Dendritic cell treated with granulocyte-macrophage colony-stimulating factor and Interleukin-4, amounts not matched to agents 40 ng/mL and 50 ng/mL, for 4 days (primary cell): ENCODE data around the gene NADK2.
"Not testable (repeated sequence)": the region's sequence is repeated elsewhere in the genome, so short reads cannot be mapped to it uniquely, and the experiment has no call there.

Experiments used
- H3K27ac Mint-ChIP-seq: one replicate; pipeline ENCODE4 v1.8.0; 2022; ENCODE audit warnings: mild to moderate bottlenecking, mixed read lengths
- H3K27me3 Mint-ChIP-seq: one replicate; pipeline ENCODE4 v1.8.0; 2022; ENCODE audit warnings: mild to moderate bottlenecking, mixed read lengths
- H3K36me3 Mint-ChIP-seq: one replicate; pipeline ENCODE4 v1.8.0; 2022; ENCODE audit warnings: low read depth, mixed read lengths
- H3K4me1 Mint-ChIP-seq: one replicate; pipeline ENCODE4 v1.8.0; 2022; ENCODE audit warnings: low read depth, mixed read lengths
- H3K4me3 Mint-ChIP-seq: one replicate; pipeline ENCODE4 v1.8.0; 2022; ENCODE audit warnings: mild to moderate bottlenecking, moderate library complexity, mixed read lengths
- H3K9me3 Mint-ChIP-seq: one replicate; pipeline ENCODE4 v1.8.0; 2022; ENCODE audit warnings: mixed read lengths
- intact Hi-C: fragments of 100-400 bp; cut with micrococcal nuclease; formaldehyde crosslinking; loops from one replicate; pipeline ENCODE4 v1.15.0; 2022

NADK2 gene

GRCh38 chr5:36241631-36242533 lies at the start of gene NADK2:
TSS of gene NADK2 (minus strand) at chr5:36241925. CDS start at chr5:36241798, 127 bp downstream.
- peaks cover 39% of the 10 kb centered on the region for H3K4me1 Mint-ChIP-seq
- peaks cover 11% of the 10 kb centered on the region for H3K36me3 Mint-ChIP-seq
- H3K27me3 Mint-ChIP-seq: no peaks in the 10 kb centered on the region
- H3K9me3 Mint-ChIP-seq: no peaks in the 10 kb centered on the region
- peak within 1 kb of the TSS; percentile 94 for H3K27ac Mint-ChIP-seq
- H3K4me3 Mint-ChIP-seq: peak within 1 kb of the TSS; percentile 89
- intact Hi-C loops: loop anchor here (1.0 to 5.0 kb wide), 3 partner anchors 90 to 635 kb away; partner anchors contain the start of genes NIPBL and SKP2

GRCh38 chr5:36285837-36286615 lies 44.3 kb upstream of the NADK2 start:
- no peaks in the 10 kb centered on the region for H3K27me3 Mint-ChIP-seq
- H3K27ac Mint-ChIP-seq: no peak overlapping the region
- H3K36me3 Mint-ChIP-seq: no peaks in the 10 kb centered on the region
- intact Hi-C loops: no loop called here
- H3K9me3 Mint-ChIP-seq: no peaks in the 10 kb centered on the region
- peaks cover 5% of the 10 kb centered on the region for H3K4me1 Mint-ChIP-seq
- H3K4me3 Mint-ChIP-seq: no peak overlapping the region

GRCh38 chr5:36283775-36284174 lies 42.0 kb upstream of the NADK2 start:
- H3K4me1 Mint-ChIP-seq, H3K9me3 Mint-ChIP-seq, intact Hi-C loops, H3K27ac Mint-ChIP-seq, H3K27me3 Mint-ChIP-seq, H3K4me3 Mint-ChIP-seq, H3K36me3 Mint-ChIP-seq: not testable (repeated sequence)

GRCh38 chr5:36281626-36282025 lies 39.9 kb upstream of the NADK2 start:
- Mint-ChIP-seq H3K4me3 (no peak overlapping the region), H3K9me3 (no peaks in the 10 kb centered on the region), H3K36me3 (no peaks in the 10 kb centered on the region), H3K27me3 (no peaks in the 10 kb centered on the region), H3K27ac (no peak overlapping the region), H3K4me1 (peaks cover 5% of the 10 kb centered on the region)
- intact Hi-C loops: no loop called here

- H3K9me3 Mint-ChIP-seq: no peaks in the 10 kb centered on the region
- peaks cover 8% of the 10 kb centered on the region for H3K4me1 Mint-ChIP-seq
- H3K27ac Mint-ChIP-seq: no peak overlapping the region
- H3K27me3 Mint-ChIP-seq: no peaks in the 10 kb centered on the region
- H3K36me3 Mint-ChIP-seq: no peaks in the 10 kb centered on the region
- intact Hi-C loops: no loop called here
- no peak overlapping the region for H3K4me3 Mint-ChIP-seq
Measured at GRCh38 chr5:36279054-36279698, 37.5 kb upstream of the NADK2 start.

GRCh38 chr5:36277521-36278176 lies 35.9 kb upstream of the NADK2 start:
- intact Hi-C loops: no loop called here
- no peak overlapping the region for H3K4me3 Mint-ChIP-seq
- peaks cover 13% of the 10 kb centered on the region for H3K4me1 Mint-ChIP-seq
- no peaks in the 10 kb centered on the region for H3K27me3 Mint-ChIP-seq
- no peaks in the 10 kb centered on the region for H3K9me3 Mint-ChIP-seq
- no peak overlapping the region for H3K27ac Mint-ChIP-seq
- H3K36me3 Mint-ChIP-seq: no peaks in the 10 kb centered on the region

GRCh38 chr5:36276864-36277263 lies 35.1 kb upstream of the NADK2 start:
- Mint-ChIP-seq H3K27me3 (no peaks in the 10 kb centered on the region), H3K36me3 (no peaks in the 10 kb centered on the region), H3K27ac (no peak overlapping the region), H3K4me3 (no peak overlapping the region), H3K4me1 (peaks cover 13% of the 10 kb centered on the region), H3K9me3 (no peaks in the 10 kb centered on the region)
- intact Hi-C loops: no loop called here

- Mint-ChIP-seq H3K9me3 (no peaks in the 10 kb centered on the region), H3K36me3 (no peaks in the 10 kb centered on the region), H3K4me3 (peak overlapping the region; percentile 17), H3K27ac (no peak overlapping the region), H3K27me3 (no peaks in the 10 kb centered on the region), H3K4me1 (peaks cover 13% of the 10 kb centered on the region)
- intact Hi-C loops: no loop called here
Measured at GRCh38 chr5:36273809-36274526, 32.2 kb upstream of the NADK2 start.

- no peak overlapping the region for H3K27ac Mint-ChIP-seq
- no peak overlapping the region for H3K4me3 Mint-ChIP-seq
- H3K4me1 Mint-ChIP-seq: peaks cover 13% of the 10 kb centered on the region
- H3K36me3 Mint-ChIP-seq: no peaks in the 10 kb centered on the region
- no peaks in the 10 kb centered on the region for H3K9me3 Mint-ChIP-seq
- intact Hi-C loops: no loop called here
- no peaks in the 10 kb centered on the region for H3K27me3 Mint-ChIP-seq
Measured at GRCh38 chr5:36272136-36272690, 30.5 kb upstream of the NADK2 start.

- Mint-ChIP-seq H3K4me1 (peaks cover 13% of the 10 kb centered on the region), H3K27ac (no peak overlapping the region), H3K9me3 (no peaks in the 10 kb centered on the region), H3K36me3 (no peaks in the 10 kb centered on the region), H3K4me3 (no peak overlapping the region), H3K27me3 (no peaks in the 10 kb centered on the region)
- intact Hi-C loops: no loop called here
Measured at GRCh38 chr5:36270876-36271575, 29.3 kb upstream of the NADK2 start.

GRCh38 chr5:36270175-36270574 lies 28.4 kb upstream of the NADK2 start:
- Mint-ChIP-seq H3K4me3 (no peak overlapping the region), H3K27me3 (peaks cover 2% of the 10 kb centered on the region), H3K36me3 (no peaks in the 10 kb centered on the region), H3K9me3 (no peaks in the 10 kb centered on the region), H3K27ac (no peak overlapping the region), H3K4me1 (peaks cover 13% of the 10 kb centered on the region)
- intact Hi-C loops: no loop called here

- Mint-ChIP-seq H3K4me1 (peaks cover 12% of the 10 kb centered on the region), H3K4me3 (no peak overlapping the region), H3K36me3 (no peaks in the 10 kb centered on the region), H3K27ac (no peak overlapping the region), H3K9me3 (no peaks in the 10 kb centered on the region), H3K27me3 (peaks cover 2% of the 10 kb centered on the region)
- intact Hi-C loops: no loop called here
Measured at GRCh38 chr5:36269478-36269877, 27.8 kb upstream of the NADK2 start.
